CD4-positive, alpha-beta T cell treated with Interleukin-2 at 100 ng/mL for 4 hours (primary cell): ENCODE data around the gene TEDC2.
"Not testable (repeated sequence)": the region's sequence is repeated elsewhere in the genome, so short reads cannot be mapped to it uniquely, and the experiment has no call there.

Experiments used
- DNase-seq: peaks from one replicate; pipeline ENCODE4 v3.0.0-alpha.2; 2020; ENCODE audit warnings: low spot score

TEDC2 gene, protein sequence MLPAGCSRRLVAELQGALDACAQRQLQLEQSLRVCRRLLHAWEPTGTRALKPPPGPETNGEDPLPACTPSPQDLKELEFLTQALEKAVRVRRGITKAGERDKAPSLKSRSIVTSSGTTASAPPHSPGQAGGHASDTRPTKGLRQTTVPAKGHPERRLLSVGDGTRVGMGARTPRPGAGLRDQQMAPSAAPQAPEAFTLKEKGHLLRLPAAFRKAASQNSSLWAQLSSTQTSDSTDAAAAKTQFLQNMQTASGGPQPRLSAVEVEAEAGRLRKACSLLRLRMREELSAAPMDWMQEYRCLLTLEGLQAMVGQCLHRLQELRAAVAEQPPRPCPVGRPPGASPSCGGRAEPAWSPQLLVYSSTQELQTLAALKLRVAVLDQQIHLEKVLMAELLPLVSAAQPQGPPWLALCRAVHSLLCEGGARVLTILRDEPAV

DNA sequence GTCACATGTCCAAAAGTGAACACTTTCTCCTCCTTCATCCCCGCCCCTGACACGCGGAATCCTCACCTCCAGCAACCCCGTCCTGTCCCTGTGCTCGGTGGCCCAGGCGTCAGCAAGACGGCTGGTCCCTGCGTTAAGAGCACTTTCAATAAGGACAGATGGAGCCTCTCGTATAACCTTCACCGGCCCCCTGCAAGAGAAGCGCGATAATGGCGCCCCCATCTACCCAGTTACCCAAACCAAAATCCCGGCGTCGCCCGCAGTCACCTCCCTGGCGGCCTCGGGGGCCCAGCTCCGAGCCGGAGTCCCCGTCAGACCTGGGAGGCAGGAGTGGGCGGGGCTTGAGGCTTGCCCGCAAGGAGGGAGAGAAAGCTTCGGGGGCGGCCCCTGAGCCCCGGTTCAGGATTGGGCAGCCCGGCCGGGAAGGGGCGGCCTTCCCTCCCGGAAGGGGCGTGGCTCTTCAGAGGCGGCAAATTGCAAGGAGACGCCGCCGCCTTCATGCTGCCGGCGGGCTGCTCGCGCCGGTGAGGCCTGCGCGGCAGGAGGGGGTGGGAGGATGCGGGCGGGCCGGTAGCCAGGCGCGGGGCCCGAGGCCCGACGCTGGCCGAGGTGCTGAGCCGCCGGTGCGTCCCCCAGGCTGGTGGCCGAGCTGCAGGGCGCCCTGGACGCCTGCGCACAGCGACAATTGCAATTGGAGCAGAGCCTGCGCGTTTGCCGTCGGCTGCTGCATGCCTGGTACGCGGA, at the start of gene TEDC2:
Gene TEDC2, plus strand, starts transcription at position 463 of the 744 bp plus-strand sequence. Its CDS starts 36 bp downstream, at position 499.
- peak; percentile 95 for DNase-seq

DNA sequence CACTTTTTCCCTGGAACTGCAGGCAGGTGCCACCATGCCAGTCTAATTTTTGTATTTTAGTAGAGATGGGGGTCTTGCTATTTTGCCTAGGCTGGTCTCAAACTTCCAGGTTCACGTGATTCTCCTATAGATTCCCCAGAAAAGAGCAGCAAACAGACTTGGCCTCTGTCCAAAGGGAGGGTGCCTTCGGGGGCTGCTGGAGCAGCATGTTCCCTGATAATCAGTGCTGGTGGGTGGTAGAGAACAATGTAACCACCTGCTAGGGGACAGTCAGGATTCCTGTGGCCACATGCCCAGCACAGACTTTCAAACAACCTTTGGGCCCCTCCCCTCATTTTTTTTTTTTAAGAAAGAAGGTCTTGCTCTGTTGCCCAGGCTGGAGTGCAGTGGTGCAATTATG, 44.8 kb upstream of the TEDC2 start:
- DNase-seq = no peak

DNA sequence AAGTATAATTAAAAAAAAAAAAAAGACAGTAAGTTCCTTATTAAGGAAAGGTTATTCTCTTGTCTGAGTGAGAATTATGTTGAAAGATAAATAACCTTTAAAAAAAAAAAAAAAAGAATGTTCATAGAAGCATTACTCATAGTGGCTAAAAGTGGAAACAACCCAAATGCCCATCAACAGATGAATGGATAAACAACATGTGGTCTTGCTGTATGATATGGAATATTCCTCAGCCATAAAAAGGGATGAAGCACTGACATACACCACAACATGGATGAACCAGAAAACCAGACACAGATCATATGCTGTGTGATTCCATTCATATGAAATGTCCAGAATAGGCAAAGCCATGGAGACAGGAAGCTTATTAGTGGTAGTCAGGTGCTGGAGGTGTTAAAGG, 39.9 kb upstream of the TEDC2 start:
- no peak for DNase-seq

DNA sequence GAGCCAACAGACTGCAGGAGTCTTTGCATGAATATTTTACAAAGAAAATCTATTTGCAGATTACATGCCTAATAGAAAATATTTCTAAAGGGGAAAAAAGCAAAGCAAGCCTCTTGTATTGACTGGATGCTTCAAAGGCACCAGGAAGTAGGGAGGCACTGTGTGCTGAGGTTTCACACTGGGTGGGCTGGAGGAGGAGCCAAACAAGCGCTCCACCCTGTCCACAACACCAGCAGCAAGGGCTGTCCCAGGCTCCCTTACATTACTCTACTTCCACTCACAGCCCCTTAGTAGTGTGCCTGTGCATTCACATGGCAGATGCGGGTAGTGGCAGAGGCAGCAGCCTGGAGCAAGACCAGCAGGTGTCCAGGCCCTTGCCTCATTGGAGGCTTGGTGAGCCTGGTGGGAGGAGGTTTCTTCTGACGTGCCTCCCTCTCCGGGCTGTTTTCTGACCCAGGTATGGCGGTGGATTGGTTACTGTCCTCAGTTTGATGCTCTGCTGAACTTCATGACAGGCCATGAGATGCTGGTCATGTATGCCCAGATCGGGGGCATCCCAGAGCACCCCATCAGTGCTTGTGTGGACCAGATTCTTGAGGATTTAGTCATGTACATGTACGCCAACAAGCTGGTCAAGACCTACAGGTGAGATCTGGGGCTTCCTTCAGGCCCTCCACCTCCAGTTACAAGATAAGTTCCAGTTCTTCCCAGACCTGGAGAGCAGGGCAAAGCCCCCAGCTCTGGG, 37.6 kb upstream of the TEDC2 start:
- DNase-seq = no peak

DNA sequence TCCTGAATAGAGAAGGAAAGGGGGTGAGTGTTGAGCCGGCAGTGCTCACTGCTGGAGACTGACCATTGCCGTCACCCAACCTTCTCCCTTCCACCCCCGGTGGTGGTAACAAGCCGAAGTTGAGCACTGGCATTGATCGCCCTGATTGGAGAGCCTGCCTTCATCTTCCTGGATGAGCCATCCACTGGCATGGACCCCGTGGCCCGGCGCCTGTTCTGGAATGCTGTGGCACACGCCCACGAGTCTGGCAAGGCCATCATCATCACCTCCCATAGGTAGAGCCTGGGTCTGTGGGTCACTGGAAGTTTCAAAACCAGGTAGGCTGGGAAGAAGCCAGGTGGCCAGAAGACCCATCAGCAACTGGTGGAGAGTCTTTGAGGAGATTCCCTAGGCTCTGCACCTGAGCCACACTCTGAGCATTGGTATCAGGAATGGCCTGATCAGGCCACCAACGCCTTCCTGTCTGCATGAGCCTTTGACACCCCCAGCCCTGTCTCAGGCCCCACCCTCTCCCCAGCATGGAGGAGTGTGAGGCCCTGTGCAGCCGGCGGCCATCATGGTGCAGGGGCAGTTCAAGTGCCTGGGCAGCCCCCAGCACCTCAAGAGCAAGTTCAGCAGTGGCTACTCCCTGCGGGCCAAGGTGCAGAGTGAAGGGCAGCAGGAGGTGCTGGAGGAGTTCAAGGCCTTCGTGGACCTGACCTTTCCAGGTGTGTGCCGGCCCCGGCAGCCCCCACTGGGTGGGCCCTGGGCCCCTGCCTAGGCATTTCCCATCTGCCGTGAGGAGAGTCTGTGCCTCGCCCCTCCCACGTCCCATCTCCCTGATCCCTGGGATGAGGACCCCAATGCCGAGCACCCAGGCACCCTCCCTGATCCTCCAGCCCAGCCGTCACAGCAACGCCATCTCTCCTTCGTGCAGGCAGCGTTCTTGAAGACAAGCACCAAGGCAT, 35.6 kb upstream of the TEDC2 start:
- DNase-seq = no peak

DNA sequence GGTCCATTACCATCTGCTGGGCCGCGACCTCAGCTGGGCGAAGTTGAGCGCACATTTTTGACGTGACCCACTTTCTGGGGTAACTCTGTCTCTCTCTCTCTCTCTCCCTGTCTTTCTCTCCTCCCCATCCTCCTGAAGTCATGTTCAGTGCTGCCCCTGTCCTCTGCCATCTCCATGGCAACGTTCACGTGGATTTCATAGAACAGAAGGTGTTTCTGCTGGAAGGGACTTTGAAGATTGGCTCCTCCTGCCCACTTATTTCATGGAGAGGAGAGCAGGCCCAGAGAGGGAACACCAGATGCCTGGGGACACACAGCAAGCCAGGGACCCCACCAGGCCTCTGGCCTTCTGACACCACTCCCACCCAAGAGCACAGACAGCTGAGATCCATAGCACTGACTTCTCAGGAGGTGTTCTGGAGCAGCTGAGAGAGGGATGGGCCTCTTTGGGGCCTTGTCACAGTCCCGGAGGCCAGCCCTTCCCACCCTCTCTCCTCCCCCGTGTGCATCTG, 34.8 kb upstream of the TEDC2 start:
- DNase-seq = no peak

DNA sequence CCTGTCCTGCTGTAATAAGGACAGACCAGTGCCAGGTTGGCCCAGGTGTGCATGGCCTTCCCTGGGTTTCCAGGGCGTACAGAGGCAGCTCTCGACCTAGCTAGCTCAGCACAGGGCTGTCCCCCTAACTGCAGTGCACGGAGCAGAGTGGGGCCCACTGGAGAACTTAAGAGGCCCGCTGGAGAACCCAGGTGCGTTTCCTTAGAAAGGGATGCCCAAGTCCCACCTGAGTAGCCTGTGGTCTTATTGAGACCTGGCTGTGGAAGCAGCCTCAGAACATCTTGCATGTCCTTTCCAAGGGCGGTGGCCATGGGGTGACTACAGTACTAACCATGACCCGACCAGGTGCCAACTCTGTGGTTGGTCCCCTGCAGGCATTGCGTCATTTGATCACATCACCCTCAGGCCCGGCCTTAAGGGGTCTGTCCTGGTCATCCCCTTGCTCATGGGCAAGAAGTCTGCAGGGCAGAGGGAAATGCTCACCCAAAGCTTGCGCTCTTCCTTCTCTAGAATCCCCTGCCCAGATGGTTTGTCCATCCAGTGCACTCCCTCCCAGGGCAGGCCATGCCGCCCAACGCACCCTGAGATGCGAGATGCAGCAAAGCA, 34.0 kb upstream of the TEDC2 start:
- DNase-seq = no peak

DNA sequence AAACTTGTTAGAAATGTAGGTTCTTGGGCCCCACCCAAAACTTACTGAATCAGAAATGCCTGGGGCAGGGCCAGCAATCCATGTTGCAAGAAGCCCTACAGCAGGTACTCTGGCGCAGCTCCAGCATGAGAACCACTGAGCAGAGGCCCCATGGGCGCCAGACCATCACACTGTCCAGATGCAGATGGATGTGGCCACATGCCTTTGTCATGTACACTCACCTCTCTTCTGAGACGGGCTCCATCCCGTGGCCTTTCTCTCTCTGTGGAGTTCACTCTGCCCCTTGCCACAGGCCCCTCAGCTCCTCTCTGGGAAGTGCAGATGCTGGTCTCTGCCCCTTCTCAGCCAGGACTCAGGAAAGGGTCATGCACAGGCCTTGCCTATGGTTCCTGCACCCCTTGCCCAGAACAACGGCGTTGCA, 33.0 kb upstream of the TEDC2 start:
- DNase-seq = no peak

DNA sequence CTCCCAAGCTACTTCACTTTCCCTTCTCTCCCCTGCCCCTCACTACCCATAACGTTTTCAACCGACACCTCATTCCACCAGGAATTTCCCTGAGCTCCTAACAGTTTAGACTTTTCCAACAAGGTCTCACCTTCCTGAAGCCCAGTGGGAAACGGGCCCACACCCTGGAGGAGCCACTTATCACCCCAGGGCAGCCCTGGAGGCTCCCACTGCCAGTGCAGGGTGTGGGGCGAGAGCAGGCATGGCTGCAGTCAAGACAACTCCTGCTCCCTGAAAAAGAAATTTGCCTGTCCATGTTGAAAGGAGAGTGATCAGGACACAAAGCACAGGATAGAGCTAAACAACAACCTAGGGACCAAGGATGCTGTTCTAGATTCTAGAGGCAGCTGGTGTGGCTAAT, 32.4 kb upstream of the TEDC2 start:
- no peak for DNase-seq

DNA sequence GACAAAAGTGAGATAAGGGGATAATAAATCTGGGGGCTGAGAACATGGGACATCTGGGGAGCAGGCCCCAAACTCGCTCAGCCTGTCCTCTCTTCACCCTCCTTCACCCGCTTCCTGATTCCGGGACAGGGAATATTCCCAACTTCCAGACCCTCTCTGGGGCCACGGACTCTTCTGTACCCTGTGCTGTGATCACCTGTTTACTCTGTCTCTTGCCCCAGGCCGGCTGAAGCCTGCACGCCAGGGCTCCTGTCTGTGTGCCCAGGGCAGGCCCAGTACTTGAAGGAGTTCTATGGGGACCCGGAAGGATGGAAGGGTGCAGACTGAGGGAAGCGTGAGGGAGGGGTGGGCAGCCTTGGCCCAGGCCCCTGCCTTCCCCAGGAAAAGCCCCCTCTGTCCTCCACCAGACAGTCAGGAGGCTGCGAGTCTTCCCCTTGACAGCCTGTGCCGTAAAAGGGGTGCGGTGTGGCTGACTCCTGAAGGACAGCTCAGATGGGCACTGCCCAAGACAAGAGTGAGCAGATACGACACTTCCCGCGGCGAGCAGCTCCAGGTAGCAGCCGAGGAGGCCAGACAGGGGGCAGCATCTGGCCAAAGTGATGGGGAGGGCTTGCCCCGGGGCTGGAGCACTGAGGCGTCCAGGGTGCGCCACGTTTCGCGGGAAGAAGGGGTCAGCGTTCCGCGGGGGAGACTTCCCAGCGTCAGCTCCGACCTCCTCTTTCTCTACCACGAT, 31.7 kb upstream of the TEDC2 start:
- DNase-seq = no peak

DNA sequence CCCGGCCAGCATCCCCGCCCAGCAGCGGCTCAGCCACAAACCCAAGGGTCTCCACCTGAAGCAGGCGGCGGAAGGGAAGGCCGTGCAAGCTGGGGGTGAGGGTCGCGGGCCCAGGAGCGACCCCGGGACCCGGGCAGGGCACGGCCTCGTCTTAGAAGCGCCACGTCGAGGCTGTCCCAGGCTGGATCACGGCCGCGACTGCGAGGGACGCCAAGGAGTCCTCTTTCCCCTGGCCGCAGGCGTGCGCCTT, 31.2 kb upstream of the TEDC2 start:
- DNase-seq = no peak

DNA sequence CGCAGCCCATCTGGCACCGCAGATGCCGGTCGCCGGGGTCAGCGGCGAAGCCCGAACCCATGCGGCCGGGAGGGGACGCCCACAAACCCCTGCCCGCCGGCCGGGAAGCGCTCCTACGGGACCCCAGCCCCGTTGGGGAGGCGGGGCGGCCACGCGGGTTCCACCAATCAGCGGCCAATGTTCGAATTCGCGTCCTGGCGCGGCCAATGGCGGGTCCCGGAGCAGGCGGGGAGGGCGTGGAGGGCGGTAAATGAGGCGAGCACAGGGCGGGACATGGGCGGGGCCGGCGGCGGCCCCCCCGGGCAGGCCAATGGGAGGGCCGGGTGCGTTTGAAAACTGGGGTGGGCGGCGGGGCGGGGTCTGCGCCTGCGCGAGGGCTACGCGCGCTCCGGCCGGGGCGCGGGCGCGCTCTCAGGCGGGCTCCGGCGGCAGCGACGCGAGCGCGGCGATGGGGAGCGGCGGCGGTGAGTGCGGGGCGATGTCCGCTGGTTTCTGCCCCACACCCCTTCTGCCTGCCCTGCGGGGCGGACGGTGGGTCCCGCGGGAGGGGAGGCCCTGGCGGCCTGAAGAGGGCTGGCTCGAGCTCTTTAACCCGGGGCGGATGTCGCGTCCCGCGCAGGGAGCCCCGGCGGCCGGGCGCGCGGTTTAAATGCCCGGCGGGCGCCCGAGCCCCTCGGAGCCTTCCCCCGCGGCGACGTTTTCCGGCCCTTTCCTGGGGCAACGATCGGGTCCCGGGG, 30.7 kb upstream of the TEDC2 start, which contains the start of gene CCNF:
Gene CCNF, plus strand, starts transcription at position 414 of the 737 bp plus-strand sequence. Its CDS starts 35 bp downstream, at position 449.
- DNase-seq = peak; percentile 98

DNA sequence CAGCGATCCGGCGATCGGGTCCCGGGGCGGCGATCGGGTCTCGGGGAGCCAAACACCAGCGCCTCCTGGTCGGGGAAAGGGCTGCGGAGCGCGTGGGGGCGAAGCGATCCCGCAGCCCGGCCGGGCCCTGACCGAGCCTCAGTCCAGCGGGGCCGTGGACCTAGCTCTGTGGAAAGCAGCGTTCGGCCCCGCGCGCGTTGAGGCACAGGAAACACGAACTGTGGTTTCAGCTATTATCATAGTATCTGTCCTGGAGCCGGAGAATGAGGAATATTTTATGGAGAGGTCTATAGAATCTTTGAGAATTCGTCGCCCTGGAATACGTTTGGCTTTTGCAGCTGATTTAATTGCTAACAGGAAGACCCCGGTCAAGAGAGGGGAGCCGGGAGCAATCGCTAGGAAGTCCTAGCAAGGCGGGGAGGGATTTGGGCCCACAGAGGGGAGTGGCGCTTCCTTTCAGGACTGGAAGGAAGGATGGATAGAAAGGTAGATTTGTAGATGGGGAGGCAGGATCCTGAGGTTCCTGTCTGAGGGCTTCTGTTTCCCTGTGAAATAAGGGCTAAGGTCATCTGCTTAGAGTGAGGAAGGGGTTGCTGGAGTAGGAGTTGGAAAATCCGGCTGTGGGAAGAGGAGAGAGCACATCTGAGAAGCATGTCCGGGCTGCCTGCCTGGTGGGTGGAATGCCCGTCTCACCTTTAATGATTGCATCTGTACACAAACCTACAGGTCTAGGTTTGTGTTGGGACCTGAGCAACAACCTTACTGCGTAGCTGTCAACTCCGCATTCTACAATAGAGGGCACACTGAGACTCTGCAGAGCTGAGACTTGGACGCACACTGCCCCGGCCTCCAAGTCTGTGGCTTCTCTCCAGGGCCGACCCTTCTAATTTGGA, 29.9 kb upstream of the TEDC2 start:
- peak; percentile 19 for DNase-seq

DNA sequence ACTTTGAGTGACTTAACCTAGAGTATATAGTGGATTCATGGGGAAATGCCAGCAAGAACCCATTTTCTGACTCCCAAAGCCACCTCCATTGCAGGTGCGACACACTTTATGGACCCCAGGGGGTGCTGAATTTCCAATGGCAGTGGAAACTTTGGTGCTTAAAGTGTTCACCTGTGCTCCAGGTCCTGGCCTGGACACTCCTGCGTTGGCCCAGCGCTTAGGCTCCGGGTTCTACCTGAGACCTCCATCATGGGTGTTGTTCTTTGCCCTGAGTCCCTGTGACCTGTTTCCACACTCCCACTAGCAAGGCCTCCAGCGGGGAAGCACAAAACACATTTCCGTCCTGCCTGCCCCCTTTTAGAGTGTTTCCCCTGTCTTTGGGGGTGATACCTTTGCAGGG, 27.6 kb upstream of the TEDC2 start:
- DNase-seq = no peak

DNA sequence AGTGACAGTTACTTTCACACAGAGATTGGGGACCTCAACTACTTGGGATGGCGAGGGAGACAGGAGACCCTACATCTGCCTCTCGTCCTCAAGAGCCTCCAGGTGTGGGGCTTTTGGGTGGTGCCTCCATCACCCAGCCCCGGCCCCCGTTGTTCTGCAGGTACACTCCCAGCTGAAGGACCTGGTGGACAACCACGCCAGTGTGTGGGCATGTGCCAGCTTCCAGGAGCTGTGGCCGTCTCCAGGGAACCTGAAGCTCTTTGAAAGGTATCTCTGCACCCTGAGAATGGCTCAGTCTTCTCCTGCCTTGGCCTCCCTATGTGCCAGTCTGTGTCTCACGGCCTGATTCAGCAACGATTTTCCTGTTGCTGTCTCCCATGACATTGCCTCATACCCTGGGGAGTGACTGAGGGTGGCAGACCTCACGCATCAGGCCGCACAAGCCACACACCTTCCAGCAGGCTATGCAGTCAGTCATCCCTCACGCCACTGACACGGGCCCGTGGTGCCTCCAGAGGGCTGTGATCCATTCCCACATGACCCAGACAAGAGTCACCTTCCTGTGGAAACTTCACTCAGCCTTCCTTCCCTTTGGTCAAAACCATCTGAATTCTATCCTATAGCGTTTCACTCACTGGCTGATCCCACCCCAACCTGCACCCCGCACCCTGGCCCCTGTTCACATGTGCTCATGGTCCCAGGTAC, 27.0 kb upstream of the TEDC2 start:
- DNase-seq = no peak

DNA sequence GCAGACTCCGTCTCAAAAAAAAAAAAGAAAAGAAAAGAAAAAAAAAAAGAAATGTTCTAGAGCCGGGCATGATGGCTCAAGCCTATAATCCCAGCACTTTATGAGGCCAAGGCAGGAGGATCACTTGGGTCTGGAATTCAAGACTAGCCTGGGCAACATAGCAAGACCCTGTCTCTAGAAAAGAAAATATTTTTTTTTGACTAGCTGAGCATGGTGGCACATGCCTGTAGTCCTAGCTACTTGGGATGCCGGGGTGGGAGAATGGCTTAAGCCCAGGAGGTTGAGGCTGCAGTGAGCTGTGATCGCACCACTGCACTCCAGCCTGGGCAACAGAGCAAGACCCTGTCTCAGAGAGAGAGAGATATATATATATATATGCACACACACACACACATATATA, 24.7 kb upstream of the TEDC2 start:
- DNase-seq = not testable (repeated sequence)

DNA sequence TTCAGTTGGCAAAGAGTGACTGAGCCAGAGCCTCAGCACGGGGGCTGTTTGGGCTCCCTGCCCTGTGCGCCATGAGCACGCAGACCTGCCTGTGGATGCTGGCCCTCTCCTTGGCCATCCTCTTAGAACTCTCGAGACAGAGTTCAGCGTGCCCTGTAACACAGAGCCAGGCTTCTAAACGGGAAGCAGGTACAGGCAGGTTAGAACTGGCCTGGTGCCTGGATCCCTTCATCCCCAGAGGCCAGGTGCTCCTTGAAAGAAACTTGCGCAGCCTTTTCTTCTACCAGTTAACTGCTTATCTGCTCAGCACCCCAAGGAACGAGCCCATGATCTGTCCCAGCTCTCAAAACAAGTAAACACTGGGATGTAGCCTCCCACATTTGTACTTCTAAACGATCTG, 23.8 kb upstream of the TEDC2 start:
- no peak for DNase-seq
